HUDEP-2 (cell line): ENCODE measurements around the gene GDPD1.
"Not testable (repeated sequence)": the region's sequence is repeated elsewhere in the genome, so short reads cannot be mapped to it uniquely, and the experiment has no call there.

Experiments used
- DNase-seq, 76 experiments: peaks; one replicate each; lab custom pipeline; 2025; ENCODE audit not compliant: unreplicated experiment in 76 of 76; lab: John Stamatoyannopoulos, UW

GDPD1 gene

DNA sequence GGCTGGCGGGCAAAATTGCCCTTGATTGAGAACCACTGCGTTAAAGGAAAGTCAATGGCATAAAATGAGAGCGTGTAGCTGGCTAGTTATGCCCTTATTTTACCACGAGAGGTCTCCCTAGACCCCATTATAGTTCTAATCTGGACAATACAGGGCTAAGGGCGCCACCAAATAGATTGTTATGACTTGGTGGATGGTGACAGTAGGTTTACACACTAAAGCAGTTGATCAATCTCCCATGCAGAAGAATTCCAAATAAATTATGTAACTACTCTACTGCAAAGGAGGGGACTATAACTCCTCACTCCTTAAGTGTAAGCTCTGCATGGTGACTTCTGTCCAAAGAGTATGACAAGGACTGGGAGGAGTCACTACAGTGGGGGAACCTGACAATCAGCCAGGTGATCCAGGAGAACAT is 90.7 kb downstream of the GDPD1 start:
- DNase-seq = peak in 52 of 76 experiments; percentile 2 to 80 (median 53)

DNA sequence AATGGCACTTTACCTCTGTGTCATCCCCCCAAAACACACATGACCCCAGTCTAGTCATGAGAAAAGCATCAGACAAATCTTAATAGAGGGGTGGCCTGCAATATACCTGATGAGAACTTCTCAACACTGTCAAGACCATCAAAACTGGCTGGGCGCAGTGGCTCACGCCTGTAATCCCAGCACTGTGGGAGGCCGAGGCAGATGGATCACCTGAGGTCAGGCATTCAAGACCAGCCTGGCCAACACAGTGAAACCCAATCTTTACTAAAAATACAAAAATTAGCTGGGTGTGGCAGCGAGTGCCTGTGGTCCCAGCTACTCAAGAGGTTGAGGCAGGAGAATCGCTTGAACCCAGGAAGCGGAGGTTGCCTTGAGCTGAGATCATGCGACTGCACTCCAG is 91.2 kb downstream of the GDPD1 start:
- not testable (repeated sequence) for DNase-seq

DNA sequence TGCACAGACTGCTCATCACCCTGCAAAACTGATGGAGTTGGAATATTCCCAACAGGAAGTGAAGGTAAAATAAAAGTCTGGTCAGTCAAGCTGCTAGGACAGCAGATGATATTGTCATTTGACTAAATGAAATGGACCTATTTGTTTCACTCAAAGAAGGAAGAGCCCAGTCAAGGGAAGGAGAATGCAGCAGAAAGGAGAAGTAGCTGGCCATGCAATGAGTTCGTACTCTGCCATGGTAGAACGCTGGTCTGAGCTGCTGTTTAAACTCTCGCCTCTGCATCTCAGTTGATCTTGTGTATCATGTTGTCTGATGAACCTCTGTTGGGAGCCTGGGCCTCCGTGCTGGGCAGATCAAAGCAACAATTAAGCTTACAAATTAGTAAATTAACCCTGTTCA is 95.6 kb downstream of the GDPD1 start:
- no peak for DNase-seq
